Sigmoid colon (tissue), 7 donors: ENCODE measurements around the gene TLR9. TPM values are rescaled to one million over a fixed set of nuclear protein-coding genes. Genes with fewer than 3 reads are reported as not detected.

Experiments used
- DNase-seq: peaks from one replicate; pipeline ENCODE4 v3.0.0-alpha.2; 2019
- H3K27ac ChIP-seq, 4 donors: fragments of 200-600 bp; sonication (generic); one replicate each; pipeline ENCODE4 v1.5.1; 2016 to 2019; ENCODE audit warnings: mild to moderate bottlenecking in 1 of 4
- H3K27me3 ChIP-seq, 3 donors: fragments of 200-600 bp; sonication (generic); one replicate each; pipeline ENCODE4 v1.5.1; 2019; ENCODE audit warnings: mild to moderate bottlenecking in 1 of 3
- H3K36me3 ChIP-seq, 4 donors: fragments of 200-600 bp; sonication (generic); one replicate each; pipeline ENCODE4 v1.5.1; 2016 to 2019
- H3K4me1 ChIP-seq, 4 donors: fragments of 200-600 bp; sonication (generic); one replicate each; pipeline ENCODE4 v1.5.1; 2017 to 2019
- H3K4me3 ChIP-seq, 4 donors: fragments of 200-600 bp; sonication (generic); one replicate each; pipeline ENCODE4 v1.5.1; 2017 to 2019; ENCODE audit warnings: mild to moderate bottlenecking in 2 of 4, moderate library complexity in 1 of 4
- H3K9me3 ChIP-seq, 4 donors: fragments of 200-600 bp in 3 of 4; sonication (generic) in 3 of 4; one replicate each; pipeline versions ENCODE4 v1.5.1 to v1.6.1; 2013 to 2019
- CTCF ChIP-seq, 4 experiments: fragments of 450-650 bp in 3 of 4; fragments of 200-600 bp in 1 of 4; IDR thresholded peaks; one replicate each; pipeline ENCODE4 v1.5.1; 2016 to 2019; ENCODE audit warnings: antibody characterized with exemption in 4 of 4, mild to moderate bottlenecking in 3 of 4, moderate library complexity in 2 of 4
- EP300 ChIP-seq, 4 donors: sonication (generic); formaldehyde crosslinking; IDR thresholded peaks; one replicate each; pipeline ENCODE4 v1.6.1; 2017; ENCODE audit warnings: antibody characterized with exemption in 4 of 4
- POLR2A ChIP-seq, 2 donors: fragments of 450-650 bp; IDR thresholded peaks; one replicate each; pipeline ENCODE4 v1.6.1; 2016; ENCODE audit warnings: antibody characterized with exemption in 2 of 2, mild to moderate bottlenecking in 2 of 2, moderate library complexity in 2 of 2
- POLR2AphosphoS5 ChIP-seq, 4 donors: sonication (generic); formaldehyde crosslinking; IDR thresholded peaks; one replicate each; pipeline ENCODE4 v1.6.1; 2017; ENCODE audit warnings: antibody characterized with exemption in 4 of 4
- WGBS, 2 donors: extraction: QIAGEN DNeasy Blood & Tissue Kit; methylation state at CpG; one replicate each; pipeline ENCODE4 v1.1.7; 2013; 5-methylcytosine and 5-hydroxymethylcytosine counted together
- intact Hi-C: fragments of 100-400 bp; cut with DNase I; formaldehyde crosslinking; loops from one replicate; pipeline ENCODE4 v1.15.1; 2023
- polyA plus RNA-seq, 3 donors: library from polyadenylated mRNA; stranded (reverse); fragments of 200-250 nt; gene quantifications; one replicate each; pipeline ENCODE4 v1.2.3, GENCODE V29; 2013
- total RNA-seq, 4 donors: library from RNA; depleted of rRNA; stranded (reverse); fragments of >200 nt; gene quantifications; one replicate each; pipeline ENCODE4 v1.1.0, GENCODE V29; 2016
- donor health status: healthy with polysubstance abuse.
- donor health status: Bipolar disorder and iron deficiency.
- donor health status: healthy.

The TLR9 gene
- total and polyA plus RNA-seq, 7 donors: 0.54 to 0.98 (median 0.55) TPM; not detected in 4

- no peak overlapping the region for H3K4me3 ChIP-seq
- no peaks in the 10 kb centered on the region for H3K9me3 ChIP-seq
- no peak for TF ChIP-seq EP300 (IDR thresholded peaks at IDR 0.05)
- TF ChIP-seq POLR2A (IDR thresholded peaks at IDR 0.05): no peak
- no peak for TF ChIP-seq CTCF (IDR thresholded peaks at IDR 0.05)
- no peak for TF ChIP-seq POLR2AphosphoS5 (IDR thresholded peaks at IDR 0.05)
- H3K27ac ChIP-seq: no peak overlapping the region
- H3K4me1 ChIP-seq: peaks cover 0 to 58% (median 43%) of the 10 kb centered on the region in 4 donors
- no peak for DNase-seq
- peaks cover 26 to 69% (median 42%) of the 10 kb centered on the region in 4 donors for H3K36me3 ChIP-seq
- intact Hi-C loops: no loop called here
- WGBS, 2 donors: 82 to 92% methylated on average over 28 of the region's 28 CpGs
- H3K27me3 ChIP-seq: no peaks in the 10 kb centered on the region
Observed at GRCh38 chr3:52232279-52233107, 7.0 kb upstream of the TLR9 start.

GRCh38 chr3:52231502-52232278 is 6.2 kb upstream of the TLR9 start:
- Histone ChIP-seq H3K27me3 (no peaks in the 10 kb centered on the region), H3K36me3 (peaks cover 26 to 74% (median 42%) of the 10 kb centered on the region in 4 donors), H3K4me3 (no peak overlapping the region), H3K9me3 (no peaks in the 10 kb centered on the region), H3K27ac (no peak overlapping the region), H3K4me1 (peaks cover 0 to 50% (median 35%) of the 10 kb centered on the region in 4 donors)
- WGBS, 2 donors: 61 to 67% methylated on average over 34 of the region's 34 CpGs
- intact Hi-C loops: loop anchor here (1.0 kb wide), 1 partner anchor 108 kb away; no protein-coding TSS in a partner anchor
- TF ChIP-seq POLR2A (IDR thresholded peaks at IDR 0.05) (no peak), POLR2AphosphoS5 (IDR thresholded peaks at IDR 0.05) (peak in 3 of 4 donors; percentile 8 to 59 (median 36)), EP300 (IDR thresholded peaks at IDR 0.05) (no peak), CTCF (IDR thresholded peaks at IDR 0.05) (peak; percentile 80 to 91 (median 84))
- DNase-seq: no peak

GRCh38 chr3:52230889-52231499 is 5.5 kb upstream of the TLR9 start:
- Histone ChIP-seq H3K27me3 (no peaks in the 10 kb centered on the region), H3K9me3 (no peaks in the 10 kb centered on the region), H3K4me1 (peaks cover 0 to 43% (median 28%) of the 10 kb centered on the region in 4 donors), H3K27ac (no peak overlapping the region), H3K4me3 (no peak overlapping the region), H3K36me3 (peaks cover 26 to 74% (median 42%) of the 10 kb centered on the region in 4 donors)
- no peak for DNase-seq
- intact Hi-C loops: loop anchor here (1.0 kb wide), 1 partner anchor 108 kb away; no protein-coding TSS in a partner anchor
- WGBS, 2 donors: 86 to 89% methylated on average over 16 of the region's 16 CpGs
- no peak for TF ChIP-seq POLR2A (IDR thresholded peaks at IDR 0.05)
- TF ChIP-seq EP300 (IDR thresholded peaks at IDR 0.05): no peak
- TF ChIP-seq CTCF (IDR thresholded peaks at IDR 0.05): no peak
- no peak for TF ChIP-seq POLR2AphosphoS5 (IDR thresholded peaks at IDR 0.05)

DNA sequence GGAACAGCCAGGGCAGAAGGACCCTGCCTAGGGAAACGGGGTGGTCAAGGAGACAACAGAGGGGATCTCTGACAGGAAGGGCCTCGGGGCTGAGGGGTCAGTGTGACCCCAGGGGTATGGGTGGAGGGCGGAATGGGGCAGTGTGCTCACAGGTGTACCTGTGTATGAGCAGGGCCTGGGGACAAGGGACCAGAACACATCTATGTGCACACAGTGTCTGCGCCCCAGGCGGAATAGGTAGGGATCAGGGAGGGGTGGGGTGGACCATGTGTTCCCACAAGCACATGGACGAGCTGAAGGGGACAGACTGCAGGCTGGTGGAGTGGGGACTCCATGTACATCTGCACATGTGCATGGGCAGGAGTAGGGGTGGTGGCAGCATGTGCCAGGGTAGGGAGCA is 5.0 kb upstream of the TLR9 start:
- peaks cover 26 to 74% (median 42%) of the 10 kb centered on the region in 4 donors for H3K36me3 ChIP-seq
- TF ChIP-seq CTCF (IDR thresholded peaks at IDR 0.05) (no peak), POLR2AphosphoS5 (IDR thresholded peaks at IDR 0.05) (no peak), EP300 (IDR thresholded peaks at IDR 0.05) (no peak), POLR2A (IDR thresholded peaks at IDR 0.05) (no peak)
- no peak for DNase-seq
- H3K4me1 ChIP-seq: peaks cover 0 to 38% (median 23%) of the 10 kb centered on the region in 4 donors
- no peaks in the 10 kb centered on the region for H3K9me3 ChIP-seq
- H3K27me3 ChIP-seq: no peaks in the 10 kb centered on the region
- intact Hi-C loops: no loop called here
- 94 to 95% methylated on average over 6 of the region's 6 CpGs for WGBS, 2 donors
- H3K27ac ChIP-seq: no peak overlapping the region
- H3K4me3 ChIP-seq: no peak overlapping the region
